ENCODE results near the gene HOXB7. TPM values are rescaled to one million over a fixed set of nuclear protein-coding genes. Genes with fewer than 3 reads are reported as not detected.

HOXB7 gene
- total and polyA plus RNA-seq, 10 of the 15 experiments (the other 5 are each of a cell fraction or from before 2014, with no cell fraction given) = 2.8 to 7.4 (median 4.2) TPM

DNA sequence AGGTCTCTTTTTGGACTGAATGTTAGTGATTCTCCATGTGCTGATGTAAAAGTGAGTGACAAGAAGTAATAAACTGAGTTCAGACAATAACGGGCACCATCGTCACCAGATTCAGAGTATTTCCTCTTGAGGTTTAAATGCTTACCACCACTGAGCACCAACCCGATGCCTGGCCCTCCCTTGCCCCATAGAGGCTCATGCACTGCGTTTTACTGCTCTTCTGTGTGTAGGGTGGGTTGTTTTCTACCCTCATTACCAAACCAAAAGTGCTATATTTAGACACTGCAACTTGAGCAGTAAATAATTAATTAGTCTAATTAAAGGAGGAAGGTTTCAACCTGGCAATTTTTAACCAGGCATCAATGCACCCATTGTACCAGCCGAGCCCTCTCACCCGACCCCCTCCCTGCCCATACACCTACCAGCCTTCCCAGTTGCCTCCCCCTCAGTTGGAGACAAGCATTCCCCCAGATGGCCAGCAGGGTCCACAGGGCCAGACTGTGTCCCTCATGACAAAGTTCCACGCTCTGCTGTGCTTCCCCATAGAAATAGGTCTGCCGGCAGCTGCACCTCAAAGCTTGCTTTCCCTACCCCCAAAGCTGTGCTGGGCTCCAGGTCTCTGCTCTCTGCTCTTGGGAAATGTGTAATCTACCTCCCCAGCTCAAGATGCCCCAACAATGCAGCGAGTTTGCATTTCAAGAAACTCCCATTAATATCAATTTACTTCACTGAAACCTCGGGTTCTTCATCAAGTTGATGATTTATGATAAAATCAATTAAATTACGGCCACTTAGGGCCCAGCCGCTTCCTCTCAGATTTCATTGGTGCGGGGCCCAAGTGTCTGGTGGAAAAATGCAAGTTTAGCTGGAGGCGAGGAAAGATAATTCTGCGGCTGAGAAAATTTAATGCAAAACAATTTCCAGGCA, 48.7 kb downstream of the HOXB7 start (continued):
- TF ChIP-seq, protein P1, sequence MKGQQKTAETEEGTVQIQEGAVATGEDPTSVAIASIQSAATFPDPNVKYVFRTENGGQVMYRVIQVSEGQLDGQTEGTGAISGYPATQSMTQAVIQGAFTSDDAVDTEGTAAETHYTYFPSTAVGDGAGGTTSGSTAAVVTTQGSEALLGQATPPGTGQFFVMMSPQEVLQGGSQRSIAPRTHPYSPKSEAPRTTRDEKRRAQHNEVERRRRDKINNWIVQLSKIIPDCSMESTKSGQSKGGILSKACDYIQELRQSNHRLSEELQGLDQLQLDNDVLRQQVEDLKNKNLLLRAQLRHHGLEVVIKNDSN (IDR thresholded peaks at IDR 0.05; ENCODE audit: borderline replicate concordance, extremely low read length, insufficient read depth, low read depth, low read length) = no peak
- TF ChIP-seq JUND (IDR thresholded peaks at IDR 0.05; ENCODE audit: low read depth, low read length) (no peak), NBN (IDR thresholded peaks at IDR 0.05) (peak; percentile 79; the same call in 1 of the 2 replicates), BMI1 (IDR thresholded peaks at IDR 0.05; ENCODE audit: borderline replicate concordance) (no peak), TARDBP (IDR thresholded peaks at IDR 0.05; ENCODE audit: borderline replicate concordance) (no peak), CHD2 (IDR thresholded peaks at IDR 0.05; ENCODE audit: borderline replicate concordance, low read depth, low read length) (0 out of 2 replicates have a peak, but pooled peaks have one; percentile 12), RB1 (IDR thresholded peaks at IDR 0.05; ENCODE audit: borderline replicate concordance) (no peak), FOXK2 (IDR thresholded peaks at IDR 0.05) (no peak), RAD21 (IDR thresholded peaks at IDR 0.05; ENCODE audit: insufficient read depth, low read depth, low read length) (no peak), SMAD1 (IDR thresholded peaks at IDR 0.05; ENCODE audit: low read depth, partially characterized antibody) (no peak), TAF1 (IDR thresholded peaks at IDR 0.05; ENCODE audit: borderline replicate concordance, low read depth, low read length) (no peak), BACH1 (IDR thresholded peaks at IDR 0.05; ENCODE audit: borderline replicate concordance) (no peak), NR2F1 (conservative IDR thresholded peaks at IDR 0.05) (peak; percentile 31; the same call in 1 of the 2 replicates), EP300 (IDR thresholded peaks at IDR 0.05; ENCODE audit: borderline replicate concordance in 1 of 2, control insufficient read depth in 1 of 2, low read depth in 2 of 2, low read length in 2 of 2) (peak; percentile 23 to 42; a peak in 1 of 4 replicates)
- TF ChIP-seq, protein P2, sequence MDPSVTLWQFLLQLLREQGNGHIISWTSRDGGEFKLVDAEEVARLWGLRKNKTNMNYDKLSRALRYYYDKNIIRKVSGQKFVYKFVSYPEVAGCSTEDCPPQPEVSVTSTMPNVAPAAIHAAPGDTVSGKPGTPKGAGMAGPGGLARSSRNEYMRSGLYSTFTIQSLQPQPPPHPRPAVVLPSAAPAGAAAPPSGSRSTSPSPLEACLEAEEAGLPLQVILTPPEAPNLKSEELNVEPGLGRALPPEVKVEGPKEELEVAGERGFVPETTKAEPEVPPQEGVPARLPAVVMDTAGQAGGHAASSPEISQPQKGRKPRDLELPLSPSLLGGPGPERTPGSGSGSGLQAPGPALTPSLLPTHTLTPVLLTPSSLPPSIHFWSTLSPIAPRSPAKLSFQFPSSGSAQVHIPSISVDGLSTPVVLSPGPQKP (IDR thresholded peaks at IDR 0.05; ENCODE audit: low read depth, low read length) = no peak
- TF ChIP-seq, protein P3, sequence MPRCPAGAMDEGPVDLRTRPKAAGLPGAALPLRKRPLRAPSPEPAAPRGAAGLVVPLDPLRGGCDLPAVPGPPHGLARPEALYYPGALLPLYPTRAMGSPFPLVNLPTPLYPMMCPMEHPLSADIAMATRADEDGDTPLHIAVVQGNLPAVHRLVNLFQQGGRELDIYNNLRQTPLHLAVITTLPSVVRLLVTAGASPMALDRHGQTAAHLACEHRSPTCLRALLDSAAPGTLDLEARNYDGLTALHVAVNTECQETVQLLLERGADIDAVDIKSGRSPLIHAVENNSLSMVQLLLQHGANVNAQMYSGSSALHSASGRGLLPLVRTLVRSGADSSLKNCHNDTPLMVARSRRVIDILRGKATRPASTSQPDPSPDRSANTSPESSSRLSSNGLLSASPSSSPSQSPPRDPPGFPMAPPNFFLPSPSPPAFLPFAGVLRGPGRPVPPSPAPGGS (IDR thresholded peaks at IDR 0.05; ENCODE audit: borderline replicate concordance, insufficient read depth, low read depth, low read length, poor library complexity, severe bottlenecking) = no peak
- TF ChIP-seq, protein P4, sequence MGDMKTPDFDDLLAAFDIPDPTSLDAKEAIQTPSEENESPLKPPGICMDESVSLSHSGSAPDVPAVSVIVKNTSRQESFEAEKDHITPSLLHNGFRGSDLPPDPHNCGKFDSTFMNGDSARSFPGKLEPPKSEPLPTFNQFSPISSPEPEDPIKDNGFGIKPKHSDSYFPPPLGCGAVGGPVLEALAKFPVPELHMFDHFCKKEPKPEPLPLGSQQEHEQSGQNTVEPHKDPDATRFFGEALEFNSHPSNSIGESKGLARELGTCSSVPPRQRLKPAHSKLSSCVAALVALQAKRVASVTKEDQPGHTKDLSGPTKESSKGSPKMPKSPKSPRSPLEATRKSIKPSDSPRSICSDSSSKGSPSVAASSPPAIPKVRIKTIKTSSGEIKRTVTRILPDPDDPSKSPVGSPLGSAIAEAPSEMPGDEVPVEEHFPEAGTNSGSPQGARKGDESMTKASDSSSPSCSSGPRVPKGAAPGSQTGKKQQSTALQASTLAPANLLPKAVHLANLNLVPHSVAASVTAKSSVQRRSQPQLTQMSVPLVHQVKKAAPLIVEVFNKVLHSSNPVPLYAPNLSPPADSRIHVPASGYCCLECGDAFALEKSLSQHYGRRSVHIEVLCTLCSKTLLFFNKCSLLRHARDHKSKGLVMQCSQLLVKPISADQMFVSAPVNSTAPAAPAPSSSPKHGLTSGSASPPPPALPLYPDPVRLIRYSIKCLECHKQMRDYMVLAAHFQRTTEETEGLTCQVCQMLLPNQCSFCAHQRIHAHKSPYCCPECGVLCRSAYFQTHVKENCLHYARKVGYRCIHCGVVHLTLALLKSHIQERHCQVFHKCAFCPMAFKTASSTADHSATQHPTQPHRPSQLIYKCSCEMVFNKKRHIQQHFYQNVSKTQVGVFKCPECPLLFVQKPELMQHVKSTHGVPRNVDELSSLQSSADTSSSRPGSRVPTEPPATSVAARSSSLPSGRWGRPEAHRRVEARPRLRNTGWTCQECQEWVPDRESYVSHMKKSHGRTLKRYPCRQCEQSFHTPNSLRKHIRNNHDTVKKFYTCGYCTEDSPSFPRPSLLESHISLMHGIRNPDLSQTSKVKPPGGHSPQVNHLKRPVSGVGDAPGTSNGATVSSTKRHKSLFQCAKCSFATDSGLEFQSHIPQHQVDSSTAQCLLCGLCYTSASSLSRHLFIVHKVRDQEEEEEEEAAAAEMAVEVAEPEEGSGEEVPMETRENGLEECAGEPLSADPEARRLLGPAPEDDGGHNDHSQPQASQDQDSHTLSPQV (IDR thresholded peaks at IDR 0.05) = peak; percentile 32; the same call in 1 of the 2 replicates
- TF ChIP-seq, protein P5, sequence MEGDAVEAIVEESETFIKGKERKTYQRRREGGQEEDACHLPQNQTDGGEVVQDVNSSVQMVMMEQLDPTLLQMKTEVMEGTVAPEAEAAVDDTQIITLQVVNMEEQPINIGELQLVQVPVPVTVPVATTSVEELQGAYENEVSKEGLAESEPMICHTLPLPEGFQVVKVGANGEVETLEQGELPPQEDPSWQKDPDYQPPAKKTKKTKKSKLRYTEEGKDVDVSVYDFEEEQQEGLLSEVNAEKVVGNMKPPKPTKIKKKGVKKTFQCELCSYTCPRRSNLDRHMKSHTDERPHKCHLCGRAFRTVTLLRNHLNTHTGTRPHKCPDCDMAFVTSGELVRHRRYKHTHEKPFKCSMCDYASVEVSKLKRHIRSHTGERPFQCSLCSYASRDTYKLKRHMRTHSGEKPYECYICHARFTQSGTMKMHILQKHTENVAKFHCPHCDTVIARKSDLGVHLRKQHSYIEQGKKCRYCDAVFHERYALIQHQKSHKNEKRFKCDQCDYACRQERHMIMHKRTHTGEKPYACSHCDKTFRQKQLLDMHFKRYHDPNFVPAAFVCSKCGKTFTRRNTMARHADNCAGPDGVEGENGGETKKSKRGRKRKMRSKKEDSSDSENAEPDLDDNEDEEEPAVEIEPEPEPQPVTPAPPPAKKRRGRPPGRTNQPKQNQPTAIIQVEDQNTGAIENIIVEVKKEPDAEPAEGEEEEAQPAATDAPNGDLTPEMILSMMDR (IDR thresholded peaks at IDR 0.05 in 2 of 3, conservative IDR thresholded peaks at IDR 0.05 in 1 of 3; ENCODE audit: control insufficient read depth in 2 of 3, extremely low read depth in 1 of 3, insufficient read depth in 1 of 3, low read depth in 3 of 3, low read length in 3 of 3) = peak in 2 of 3 experiments; percentile 19 to 51; a peak in 2 of 6 replicates

All from GM12878 (cell line).